HL-60 (cell line): ENCODE measurements around the gene FAM209B.

Experiments used
- GABPA ChIP-seq: IDR thresholded peaks from 2 replicates; pipeline ENCODE4 v1.6.1; 2012; ENCODE audit warnings: low read depth
- POLR2AphosphoS5 ChIP-seq: IDR thresholded peaks from 2 replicates; pipeline ENCODE4 v1.6.1; 2012; ENCODE audit warnings: low read depth
- TF ChIP-seq, protein P1 (sequence below): IDR thresholded peaks from one replicate; pipeline ENCODE4 v1.5.1; 2011; ENCODE audit warnings: low read length, control low read depth, inconsistent platforms; ENCODE audit not compliant: insufficient read depth
- TF ChIP-seq, protein P2 (sequence below): IDR thresholded peaks from 2 replicates; pipeline ENCODE4 v1.6.1; 2012; ENCODE audit warnings: low read depth; ENCODE audit not compliant: insufficient replicate concordance

DNA sequence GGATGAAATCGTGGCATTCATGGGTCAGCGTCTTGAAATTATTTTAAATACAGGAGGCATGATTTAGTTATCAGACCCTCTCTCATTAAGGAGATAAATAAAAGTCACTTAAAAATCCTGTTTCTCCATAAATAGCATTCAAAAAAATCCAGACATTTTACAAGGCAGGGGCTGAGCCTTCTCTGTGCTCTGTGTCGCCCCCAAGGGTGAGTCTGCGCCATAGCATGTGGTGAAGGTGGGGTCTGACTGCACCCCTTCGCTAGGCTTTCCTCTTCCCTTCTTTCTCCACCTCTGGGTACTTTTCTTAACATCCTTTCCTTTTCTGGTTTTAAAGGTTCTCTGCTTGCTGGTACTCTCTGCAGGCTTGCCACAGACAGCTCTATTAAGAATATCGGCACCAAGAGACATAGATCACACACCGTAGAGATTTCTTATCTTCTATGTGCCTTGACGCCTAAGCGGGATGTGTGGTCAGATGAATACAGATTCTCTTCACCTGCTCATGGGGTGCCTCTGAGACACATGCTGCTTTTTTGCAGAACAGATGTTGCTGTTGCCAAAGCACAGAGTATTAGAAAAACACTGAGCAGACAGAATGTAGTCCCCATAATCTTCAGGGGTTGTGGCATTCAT is 28.6 kb upstream of the FAM209B start:
- TF ChIP-seq, protein P1, sequence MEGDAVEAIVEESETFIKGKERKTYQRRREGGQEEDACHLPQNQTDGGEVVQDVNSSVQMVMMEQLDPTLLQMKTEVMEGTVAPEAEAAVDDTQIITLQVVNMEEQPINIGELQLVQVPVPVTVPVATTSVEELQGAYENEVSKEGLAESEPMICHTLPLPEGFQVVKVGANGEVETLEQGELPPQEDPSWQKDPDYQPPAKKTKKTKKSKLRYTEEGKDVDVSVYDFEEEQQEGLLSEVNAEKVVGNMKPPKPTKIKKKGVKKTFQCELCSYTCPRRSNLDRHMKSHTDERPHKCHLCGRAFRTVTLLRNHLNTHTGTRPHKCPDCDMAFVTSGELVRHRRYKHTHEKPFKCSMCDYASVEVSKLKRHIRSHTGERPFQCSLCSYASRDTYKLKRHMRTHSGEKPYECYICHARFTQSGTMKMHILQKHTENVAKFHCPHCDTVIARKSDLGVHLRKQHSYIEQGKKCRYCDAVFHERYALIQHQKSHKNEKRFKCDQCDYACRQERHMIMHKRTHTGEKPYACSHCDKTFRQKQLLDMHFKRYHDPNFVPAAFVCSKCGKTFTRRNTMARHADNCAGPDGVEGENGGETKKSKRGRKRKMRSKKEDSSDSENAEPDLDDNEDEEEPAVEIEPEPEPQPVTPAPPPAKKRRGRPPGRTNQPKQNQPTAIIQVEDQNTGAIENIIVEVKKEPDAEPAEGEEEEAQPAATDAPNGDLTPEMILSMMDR = peak; percentile 28
- TF ChIP-seq GABPA = no peak
- TF ChIP-seq POLR2AphosphoS5 = no peak
- TF ChIP-seq, protein P2, sequence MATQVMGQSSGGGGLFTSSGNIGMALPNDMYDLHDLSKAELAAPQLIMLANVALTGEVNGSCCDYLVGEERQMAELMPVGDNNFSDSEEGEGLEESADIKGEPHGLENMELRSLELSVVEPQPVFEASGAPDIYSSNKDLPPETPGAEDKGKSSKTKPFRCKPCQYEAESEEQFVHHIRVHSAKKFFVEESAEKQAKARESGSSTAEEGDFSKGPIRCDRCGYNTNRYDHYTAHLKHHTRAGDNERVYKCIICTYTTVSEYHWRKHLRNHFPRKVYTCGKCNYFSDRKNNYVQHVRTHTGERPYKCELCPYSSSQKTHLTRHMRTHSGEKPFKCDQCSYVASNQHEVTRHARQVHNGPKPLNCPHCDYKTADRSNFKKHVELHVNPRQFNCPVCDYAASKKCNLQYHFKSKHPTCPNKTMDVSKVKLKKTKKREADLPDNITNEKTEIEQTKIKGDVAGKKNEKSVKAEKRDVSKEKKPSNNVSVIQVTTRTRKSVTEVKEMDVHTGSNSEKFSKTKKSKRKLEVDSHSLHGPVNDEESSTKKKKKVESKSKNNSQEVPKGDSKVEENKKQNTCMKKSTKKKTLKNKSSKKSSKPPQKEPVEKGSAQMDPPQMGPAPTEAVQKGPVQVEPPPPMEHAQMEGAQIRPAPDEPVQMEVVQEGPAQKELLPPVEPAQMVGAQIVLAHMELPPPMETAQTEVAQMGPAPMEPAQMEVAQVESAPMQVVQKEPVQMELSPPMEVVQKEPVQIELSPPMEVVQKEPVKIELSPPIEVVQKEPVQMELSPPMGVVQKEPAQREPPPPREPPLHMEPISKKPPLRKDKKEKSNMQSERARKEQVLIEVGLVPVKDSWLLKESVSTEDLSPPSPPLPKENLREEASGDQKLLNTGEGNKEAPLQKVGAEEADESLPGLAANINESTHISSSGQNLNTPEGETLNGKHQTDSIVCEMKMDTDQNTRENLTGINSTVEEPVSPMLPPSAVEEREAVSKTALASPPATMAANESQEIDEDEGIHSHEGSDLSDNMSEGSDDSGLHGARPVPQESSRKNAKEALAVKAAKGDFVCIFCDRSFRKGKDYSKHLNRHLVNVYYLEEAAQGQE = no peak
